Activated CD8-positive, alpha-beta memory T cell treated with anti-CD3 and anti-CD28 coated beads for 4 hours (primary cell): Measurements from ENCODE around the gene LSM10.
A peak's percentile ranks its signal among the peaks of the same experiment; 100 is the strongest.

Experiments
- DNase-seq, 2 donors: peaks; one replicate each; pipeline ENCODE4 v3.0.0-alpha.2; 2020; ENCODE audit warnings: low read depth in 2 of 2

LSM10 gene

GRCh38 chr1:36351227-36351977, 46.3 kb downstream of the LSM10 start:
- DNase-seq, result no peak

- DNase-seq, result peak in 1 of 2 donors; percentile 28
These were observed 47.0 kb downstream of the LSM10 start for GRCh38 chr1:36350659-36351226.

- DNase-seq, result no peak
These were observed 47.9 kb downstream of the LSM10 start for GRCh38 chr1:36349839-36350238.

GRCh38 chr1:36349241-36349671, 48.5 kb downstream of the LSM10 start:
- DNase-seq, result no peak

GRCh38 chr1:36346741-36347370, 50.9 kb downstream of the LSM10 start:
- DNase-seq, result no peak

- DNase-seq, result no peak
These were observed 52.4 kb downstream of the LSM10 start for GRCh38 chr1:36345353-36345752.

- DNase-seq, result no peak
These were observed 53.4 kb downstream of the LSM10 start for GRCh38 chr1:36344395-36344680.

GRCh38 chr1:36343651-36344394, 53.9 kb downstream of the LSM10 start:
- DNase-seq, result no peak
